H1 (cell line): ENCODE data around the gene FA2H. TPM values are rescaled to one million over a fixed set of nuclear protein-coding genes. Genes with fewer than 3 reads are reported as not detected.

Source experiments
- BCL11A ChIP-seq, 2 experiments: IDR thresholded peaks; one replicate each; pipeline ENCODE4 v1.6.1; 2011; ENCODE audit warnings: low read depth in 2 of 2, low read length in 2 of 2, mild to moderate bottlenecking in 2 of 2
- EGR1 ChIP-seq: IDR thresholded peaks from 2 replicates; pipeline ENCODE4 v1.6.1; 2011; ENCODE audit warnings: low read depth, low read length, borderline replicate concordance
- POLR2A ChIP-seq, 2 experiments: IDR thresholded peaks; 1 replicate in 1 of 2; 2 replicates in 1 of 2; pipeline ENCODE4 v1.6.1; 2011; ENCODE audit warnings: low read depth in 2 of 2, low read length in 2 of 2, mild to moderate bottlenecking in 2 of 2; ENCODE audit errors: control extremely low read depth in 1 of 2
- RNF2 ChIP-seq: fragments of 200-900, 300-1000 bp; sonication (generic); IDR thresholded peaks from 2 replicates; pipeline ENCODE4 v1.7.1; 2016; ENCODE audit warnings: borderline replicate concordance, low read depth, mild to moderate bottlenecking, antibody characterized with exemption, low read length; ENCODE audit not compliant: poor library complexity, severe bottlenecking; ENCODE audit errors: missing control alignments
- polyA plus RNA-seq, 7 experiments: library from polyadenylated mRNA; depleted of rRNA in 3 of 7; stranded (reverse) in 5 of 7; unstranded in 2 of 7; fragments of >200 nt in 5 of 7; fragments of 200-250 nt in 2 of 7; gene quantifications; 1 replicate in 5 of 7; 2 replicates in 1 of 7; 4 replicates in 1 of 7; pipeline versions ENCODE4 v1.2.1 to v1.2.3, GENCODE V29; 2011 to 2013; ENCODE audit warnings: missing spikeins in 2 of 7, mixed read lengths in 2 of 7
- total RNA-seq: library from RNA; stranded (reverse); fragmentation: NEBNext Ultra II Directional; extraction: Animal tissue kit (Norgen Biotek cat#: 25700); gene quantifications from 2 replicates; pipeline ENCODE4 v1.2.1, GENCODE V29; 2021
- TF ChIP-seq, protein P1 (sequence below): IDR thresholded peaks from 2 replicates; pipeline ENCODE4 v1.6.1; 2012; ENCODE audit warnings: inconsistent platforms

FA2H gene
- total and polyA plus RNA-seq, 2 of the 8 experiments (the other 6 are each of a cell fraction or from before 2014, with no cell fraction given) = 2.1 to 2.5 TPM

DNA sequence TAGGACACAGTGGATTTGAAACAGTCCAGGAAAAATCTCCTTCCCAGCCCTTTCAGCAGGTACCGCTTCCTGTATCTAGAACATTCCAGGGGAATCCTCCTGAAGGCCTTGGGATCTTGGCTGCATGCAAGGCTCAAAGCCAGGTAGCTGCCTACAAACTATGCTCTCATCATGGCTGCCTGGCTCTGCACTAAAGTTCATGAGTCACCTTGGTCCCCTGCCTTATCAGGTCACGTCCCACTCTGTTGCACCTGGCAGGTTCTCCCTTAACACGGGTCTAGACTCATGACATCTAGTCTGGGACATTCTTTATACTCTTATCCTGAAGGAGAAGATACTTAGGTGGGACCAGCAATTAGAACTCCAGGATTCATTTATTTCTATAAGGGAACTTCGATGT is 15.8 kb downstream of the FA2H start (continued):
- TF ChIP-seq RNF2 (no peak), BCL11A (IDR thresholded peaks at IDR 0.05; ENCODE audit: low read depth in 2 of 2, low read length in 2 of 2) (no peak), POLR2A (IDR thresholded peaks at IDR 0.05; ENCODE audit: control extremely low read depth in 1 of 2, low read depth in 2 of 2, low read length in 2 of 2) (no peak), EGR1 (no peak)
- TF ChIP-seq, protein P1, sequence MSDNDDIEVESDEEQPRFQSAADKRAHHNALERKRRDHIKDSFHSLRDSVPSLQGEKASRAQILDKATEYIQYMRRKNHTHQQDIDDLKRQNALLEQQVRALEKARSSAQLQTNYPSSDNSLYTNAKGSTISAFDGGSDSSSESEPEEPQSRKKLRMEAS = no peak
- TF ChIP-seq, all 59 proteins: peak for 0
